Smooth muscle cell of the brain vasculature (primary cell): ENCODE data around the gene SPAG16.
"Not testable (repeated sequence)": the region's sequence is repeated elsewhere in the genome, so short reads cannot be mapped to it uniquely, and the experiment has no call there.

Experiments used
- DNase-seq: peaks from one replicate; pipeline ENCODE4 v3.0.0-alpha.2; 2012; ENCODE audit warnings: low read depth, low spot score

SPAG16 gene

DNA sequence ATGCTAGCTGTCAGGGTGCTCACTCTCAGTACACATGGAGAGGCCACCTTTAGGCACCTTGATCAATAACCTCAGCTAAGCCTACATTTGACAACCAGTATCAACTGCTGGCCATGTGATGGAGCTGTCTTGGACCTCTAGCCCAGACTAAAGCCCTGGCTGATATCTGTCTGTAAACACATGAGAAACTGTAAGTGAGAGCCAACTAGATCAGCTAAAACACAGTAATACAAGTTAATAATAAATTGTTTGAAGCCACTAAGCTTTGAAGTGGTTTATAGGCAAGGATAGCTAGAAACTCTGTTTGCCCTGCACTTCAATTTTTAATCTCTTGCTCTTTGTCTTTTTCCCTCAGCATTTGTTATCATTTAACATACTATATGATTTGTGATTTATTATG, 407.1 kb downstream of the SPAG16 start:
- DNase-seq, result no peak

DNA sequence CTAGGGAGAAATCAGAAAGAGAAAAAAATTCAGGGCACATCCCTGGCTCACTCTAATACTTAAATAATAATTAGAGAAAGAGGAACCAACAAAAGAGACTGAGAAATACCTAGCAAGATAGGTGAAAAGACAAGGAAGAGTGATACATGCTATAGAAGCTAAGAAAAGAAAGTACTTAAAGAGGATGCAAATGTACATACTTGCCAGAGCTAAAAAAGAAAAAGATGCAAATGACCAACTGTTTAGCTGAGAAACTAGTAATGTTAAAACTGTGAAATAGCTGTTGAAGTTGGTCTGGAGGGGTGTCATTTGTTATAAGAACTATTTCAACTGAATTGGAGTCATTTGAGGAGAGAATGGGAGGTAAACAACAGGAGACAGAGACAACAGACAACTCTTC, 412.2 kb downstream of the SPAG16 start:
- no peak for DNase-seq

GRCh38 chr2:213701365-213701764, 417.1 kb downstream of the SPAG16 start:
- not testable (repeated sequence) for DNase-seq

DNA sequence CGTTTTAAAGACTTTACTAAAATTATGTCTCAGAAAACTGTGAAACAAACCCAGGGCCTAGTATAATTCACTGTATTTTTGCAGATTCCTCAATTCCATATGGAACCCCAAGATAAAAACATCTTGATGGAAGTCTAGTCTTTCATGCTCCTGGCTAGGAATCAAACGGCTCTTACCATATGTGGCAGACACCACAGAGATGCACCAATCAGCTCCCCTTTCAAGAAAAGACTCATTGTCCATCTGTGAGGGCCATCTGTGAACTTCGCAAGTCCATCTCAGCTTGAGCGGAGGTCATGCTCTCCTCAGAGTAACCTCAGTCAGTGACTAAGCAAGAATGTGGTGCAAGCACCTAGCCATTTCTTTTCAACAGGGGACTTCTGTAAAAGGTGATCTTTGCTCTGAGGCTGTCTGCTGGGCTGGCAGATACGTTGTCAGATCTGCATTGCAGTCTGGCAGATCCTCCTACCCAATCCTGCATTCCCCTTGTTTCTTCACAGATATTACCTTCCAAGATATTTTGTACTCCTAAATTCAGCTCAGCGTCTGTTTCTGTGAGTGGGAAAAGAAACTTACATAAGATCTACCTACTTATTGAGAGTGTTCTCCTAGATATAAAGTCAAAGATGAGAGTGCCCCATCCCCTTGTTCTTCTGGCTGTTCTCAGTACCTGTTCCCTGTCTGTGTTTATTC, 419.3 kb downstream of the SPAG16 start:
- no peak for DNase-seq

DNA sequence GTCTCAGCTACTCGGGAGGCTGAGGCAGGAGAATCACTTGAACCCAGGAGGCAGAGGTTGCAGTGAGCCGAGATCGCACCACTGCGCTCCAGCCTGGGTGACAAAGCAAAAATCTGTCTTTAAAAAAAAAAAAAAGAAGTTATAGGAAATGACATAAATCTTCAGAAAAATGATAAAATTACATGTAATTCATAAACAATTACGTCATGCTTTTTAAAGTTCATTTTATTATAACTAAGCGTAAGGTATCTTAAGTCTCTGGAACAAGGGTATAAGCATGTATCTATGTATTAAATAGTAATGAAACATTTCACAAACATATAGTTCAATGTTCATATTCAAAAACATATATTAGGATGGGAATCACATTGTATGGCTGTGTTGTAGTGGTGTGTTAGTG, 425.9 kb downstream of the SPAG16 start:
- DNase-seq, result no peak

DNA sequence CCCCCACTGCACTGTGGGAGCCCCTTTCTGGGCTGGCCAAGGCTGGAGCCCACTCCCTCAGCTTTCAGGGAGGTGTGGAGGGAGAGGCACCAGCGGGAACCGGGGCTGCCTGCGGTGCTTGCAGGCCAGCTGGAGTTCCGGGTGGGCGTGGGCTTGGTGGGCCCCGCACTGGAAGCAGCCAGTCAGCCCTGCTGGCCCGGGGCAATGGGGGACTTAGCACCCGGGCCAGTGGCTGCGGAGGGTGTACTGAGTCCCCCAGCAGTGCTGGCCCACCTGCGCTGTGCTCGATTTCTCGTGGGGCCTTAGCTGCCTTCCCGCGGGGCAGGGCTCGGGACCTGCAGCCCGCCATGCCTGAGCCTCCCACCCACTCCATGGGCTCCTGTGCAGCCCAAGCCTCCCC, 434.1 kb downstream of the SPAG16 start:
- not testable (repeated sequence) for DNase-seq

GRCh38 chr2:213722565-213722964, 438.3 kb downstream of the SPAG16 start:
- DNase-seq, result no peak

DNA sequence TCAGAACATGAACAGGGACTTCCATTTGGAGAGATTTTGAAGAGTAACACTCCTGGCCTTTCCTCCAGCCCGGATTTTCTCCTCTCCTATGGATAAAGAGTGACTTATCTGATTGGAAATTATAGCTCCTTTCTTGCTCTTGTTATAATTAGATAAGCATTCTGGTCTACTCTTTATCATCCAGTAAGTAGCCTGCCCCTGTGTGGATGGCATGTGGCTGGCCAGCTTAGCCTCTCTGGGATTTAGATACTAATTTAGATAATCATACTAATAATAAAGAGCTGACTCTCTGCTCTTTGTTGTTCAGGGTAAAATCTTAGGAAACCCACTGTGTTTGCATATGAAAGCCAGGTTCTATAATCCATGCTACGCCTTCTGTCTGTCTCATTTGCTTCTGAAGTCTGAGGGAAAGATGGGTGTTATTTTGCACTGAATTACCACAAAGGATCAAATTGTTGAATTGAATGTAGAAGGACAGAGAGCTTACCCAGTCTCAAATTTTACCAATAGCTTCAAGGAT, 438.8 kb downstream of the SPAG16 start:
- no peak for DNase-seq

DNA sequence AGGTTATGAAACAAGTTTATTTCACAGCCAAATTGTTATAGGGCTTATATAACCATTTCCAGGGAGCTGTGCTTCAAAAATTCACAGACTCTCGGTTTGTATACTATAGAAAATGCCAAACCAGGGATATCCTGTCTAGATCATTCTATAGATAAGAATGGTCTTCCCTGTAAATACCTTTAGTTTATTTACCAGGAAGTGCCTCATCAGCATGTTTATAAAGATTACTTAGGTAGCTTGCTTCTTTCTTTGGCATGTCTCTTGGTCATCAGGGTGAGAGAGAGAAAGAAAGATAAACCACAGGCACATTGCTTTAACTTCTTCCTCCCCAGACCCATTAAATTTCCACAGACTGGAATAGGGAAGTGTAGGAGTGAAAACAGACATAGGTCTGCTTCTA, 439.4 kb downstream of the SPAG16 start:
- no peak for DNase-seq

DNA sequence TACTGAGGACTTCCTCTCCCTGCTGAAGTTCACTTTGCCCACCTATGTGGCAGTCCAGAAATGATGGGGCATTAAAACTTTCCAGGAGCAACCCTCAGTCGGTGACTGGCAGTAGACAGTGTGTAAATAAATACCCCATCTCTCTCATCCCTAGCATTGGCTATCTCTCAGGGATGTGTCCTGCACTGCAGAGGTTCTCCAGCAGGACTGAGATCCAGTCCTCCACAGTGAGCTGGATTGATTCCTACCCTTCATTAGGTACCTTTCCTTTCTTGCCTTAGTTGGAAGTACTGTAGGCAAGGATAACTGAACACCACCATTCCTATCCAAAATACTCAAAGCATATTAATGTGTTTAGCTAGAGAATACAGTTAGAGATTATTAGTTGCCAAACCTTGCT, 441.8 kb downstream of the SPAG16 start:
- DNase-seq, result no peak

DNA sequence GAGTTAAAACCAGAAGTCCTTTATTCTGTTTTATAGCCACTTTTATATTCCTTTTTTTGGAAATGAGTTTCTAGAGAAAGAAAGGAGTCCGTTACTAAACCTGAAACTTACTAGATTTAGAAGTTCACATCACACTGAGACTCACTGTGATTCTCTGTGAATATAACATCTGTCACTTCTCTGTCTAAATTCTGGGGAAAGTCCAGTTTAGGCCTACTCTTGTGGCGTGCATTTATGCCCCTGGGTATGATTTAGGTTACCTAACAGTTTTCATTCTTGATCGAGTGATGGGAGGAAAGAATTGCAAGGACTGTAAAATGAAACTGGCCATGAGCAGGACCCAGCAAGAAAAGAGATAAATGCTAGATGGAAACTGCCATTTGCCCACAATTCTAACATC, 449.6 kb downstream of the SPAG16 start:
- no peak for DNase-seq

DNA sequence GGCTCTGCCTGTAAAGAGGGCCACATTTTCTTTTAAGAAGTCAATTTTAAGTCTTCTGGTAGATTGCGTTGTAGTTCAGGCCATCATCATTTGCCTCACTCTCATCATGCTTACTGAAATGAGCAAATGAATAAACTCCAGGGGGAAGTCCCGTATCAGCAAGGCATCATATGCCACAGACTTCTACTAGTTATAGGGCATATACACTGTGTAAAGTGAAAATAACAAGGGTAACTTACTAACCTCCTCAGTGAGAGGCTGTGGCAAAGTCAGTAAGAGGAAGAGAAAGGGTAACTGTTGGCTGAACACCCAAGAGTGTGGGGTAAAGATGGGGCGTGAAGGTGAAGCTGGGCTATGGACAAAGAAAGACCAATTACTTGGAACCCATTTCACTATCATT, 456.2 kb downstream of the SPAG16 start:
- DNase-seq, result no peak

DNA sequence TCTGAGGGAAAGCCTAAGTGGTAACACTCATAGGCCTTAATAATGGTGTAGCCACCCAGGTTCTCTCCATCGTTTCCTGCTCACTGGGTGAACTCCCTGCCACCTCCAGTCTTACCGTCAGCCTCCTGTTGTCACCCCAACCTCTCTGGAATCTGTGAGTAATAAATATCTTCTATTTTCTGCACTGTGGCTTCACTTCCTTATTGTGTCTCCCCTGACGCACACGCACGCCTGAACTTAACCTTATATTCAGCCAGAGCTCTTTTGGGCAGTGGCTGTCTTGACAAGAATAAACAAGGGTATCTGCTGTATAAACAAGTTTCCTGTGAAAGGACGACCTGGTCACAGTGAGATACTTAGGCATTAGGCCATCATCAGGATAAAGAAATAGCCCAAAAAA, 467.2 kb downstream of the SPAG16 start:
- no peak for DNase-seq

DNA sequence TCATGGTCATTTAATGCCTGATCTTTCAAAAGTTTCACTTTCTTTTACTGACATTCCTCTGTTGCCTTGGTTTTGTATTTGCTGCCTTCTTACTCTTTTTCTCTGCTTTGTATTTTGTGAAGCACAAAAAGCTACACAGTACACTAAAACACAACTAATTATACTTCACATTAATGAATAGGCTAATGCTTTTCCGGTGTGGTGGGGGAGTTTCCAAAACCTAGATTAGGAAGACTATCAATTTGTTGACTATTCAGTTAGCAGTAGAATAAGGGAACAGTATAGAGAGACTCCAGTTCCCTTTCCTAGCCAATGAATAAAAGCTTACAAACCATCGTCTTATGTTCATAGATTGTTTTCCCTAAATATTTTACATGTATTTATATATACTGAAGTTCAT, 468.3 kb downstream of the SPAG16 start:
- no peak for DNase-seq

GRCh38 chr2:213757525-213757924, 473.3 kb downstream of the SPAG16 start:
- no peak for DNase-seq

- DNase-seq, result no peak
These were observed 479.1 kb downstream of the SPAG16 start for GRCh38 chr2:213763354-213763753.

DNA sequence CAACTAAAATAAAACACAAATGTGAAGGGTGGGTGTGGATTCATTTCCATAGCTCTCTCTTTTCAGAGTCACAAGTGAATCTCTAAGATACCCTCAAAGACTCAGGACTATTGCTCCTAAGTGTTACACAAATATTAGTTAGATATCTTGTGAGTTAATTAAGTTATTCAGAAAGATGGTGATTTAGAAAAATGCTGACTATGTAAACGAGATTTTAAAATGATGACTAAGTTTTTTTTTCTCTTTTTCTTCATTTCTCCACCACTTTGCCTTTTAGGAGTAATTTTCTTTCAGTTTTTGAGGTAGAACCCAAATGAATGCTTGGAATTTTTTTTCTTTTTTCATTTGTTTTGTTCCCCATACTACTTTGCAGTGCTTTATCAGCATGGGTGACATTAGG, 479.7 kb downstream of the SPAG16 start:
- DNase-seq, result no peak

GRCh38 chr2:213764849-213765248, 480.6 kb downstream of the SPAG16 start:
- no peak for DNase-seq

DNA sequence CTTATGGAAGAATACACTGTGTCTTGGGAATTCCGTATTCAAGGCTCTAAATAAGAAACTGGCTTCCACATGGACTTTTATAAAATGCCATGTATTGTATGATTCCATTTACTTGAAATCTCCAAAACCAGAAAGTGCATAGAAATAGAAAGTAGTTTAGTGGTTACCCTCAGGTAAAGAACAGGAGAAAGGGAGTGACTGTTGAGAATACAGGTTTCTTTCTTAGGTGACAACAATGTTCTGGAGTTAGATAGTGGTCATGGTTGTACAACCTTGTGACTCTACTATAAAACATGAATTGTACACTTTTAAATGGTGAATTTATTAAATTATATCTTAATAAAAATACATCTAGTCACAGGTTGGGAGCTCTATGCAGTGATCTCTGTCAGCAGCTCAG, 481.8 kb downstream of the SPAG16 start:
- no peak for DNase-seq

GRCh38 chr2:213766465-213766901, 482.2 kb downstream of the SPAG16 start:
- DNase-seq, result no peak

DNA sequence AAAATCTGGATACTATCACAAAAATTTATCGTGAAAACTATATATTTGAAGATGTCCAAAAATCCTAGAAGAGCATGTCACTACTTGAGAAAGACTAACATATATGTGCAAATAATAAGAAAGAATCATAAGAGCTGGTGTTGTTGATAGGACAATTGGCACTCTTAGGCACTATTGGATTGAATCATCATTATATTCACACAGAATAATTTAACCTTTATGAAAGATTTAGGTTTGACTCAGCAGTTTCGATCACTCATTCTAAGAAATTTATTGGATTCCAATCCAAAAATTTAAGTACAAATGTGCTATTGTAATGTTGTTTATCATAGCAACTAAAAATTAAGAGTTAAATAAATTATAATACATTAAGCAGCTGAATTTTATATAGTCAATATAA, 503.6 kb downstream of the SPAG16 start:
- no peak for DNase-seq

GRCh38 chr2:213789940-213790339, 505.7 kb downstream of the SPAG16 start:
- DNase-seq, result no peak

DNA sequence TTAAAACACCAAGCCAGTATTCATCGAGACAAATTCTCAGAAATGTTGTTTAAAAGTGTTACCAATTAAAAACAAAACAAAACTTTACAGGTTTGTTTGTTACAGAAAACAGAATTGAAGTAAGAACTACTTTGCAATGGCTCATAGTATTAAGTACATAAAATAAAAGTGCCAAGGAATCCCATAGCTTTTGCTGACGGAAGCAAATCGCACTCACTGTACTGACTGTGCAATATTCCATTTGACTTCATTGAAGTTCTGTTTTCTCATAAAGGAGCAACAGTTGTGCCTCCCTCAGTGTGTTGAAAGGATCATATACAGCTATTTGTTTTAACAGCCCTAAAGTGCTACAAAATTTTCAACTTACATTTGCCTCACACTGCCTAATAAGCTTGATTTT, 507.8 kb downstream of the SPAG16 start:
- no peak for DNase-seq
